CD4-positive, alpha-beta T cell treated with Interleukin-6 at 100 ng/mL for 8 hours (primary cell): Measurements from ENCODE around the gene MSX1.
"Not testable (repeated sequence)": the region's sequence is repeated elsewhere in the genome, so short reads cannot be mapped to it uniquely, and the experiment has no call there.

ENCODE experiments used
- DNase-seq: peaks from one replicate; pipeline ENCODE4 v3.0.0-alpha.2; 2020; ENCODE audit warnings: mixed read lengths, low spot score

Gene MSX1

DNA sequence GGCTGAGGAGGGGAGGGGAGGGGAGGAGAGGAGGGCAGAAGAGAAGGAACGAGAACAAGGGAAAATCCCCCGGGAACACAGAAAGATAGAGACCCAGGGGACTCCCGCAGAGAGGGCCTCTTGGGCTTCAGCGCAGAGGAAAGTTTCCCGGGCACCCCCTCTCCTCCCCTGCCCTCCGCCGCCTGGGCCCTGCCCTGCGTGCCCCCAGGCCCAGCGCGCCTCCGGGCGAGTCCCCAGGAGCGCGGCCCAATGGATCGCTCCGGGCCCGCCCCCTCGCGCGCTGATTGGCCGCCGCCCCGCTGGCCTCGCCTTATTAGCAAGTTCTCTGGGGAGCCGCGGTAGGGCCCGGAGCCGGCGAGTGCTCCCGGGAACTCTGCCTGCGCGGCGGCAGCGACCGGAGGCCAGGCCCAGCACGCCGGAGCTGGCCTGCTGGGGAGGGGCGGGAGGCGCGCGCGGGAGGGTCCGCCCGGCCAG, at the start of gene MSX1:
Gene MSX1, plus strand, starts transcription at position 341 of the 474 bp plus-strand sequence. CDS start 235 bp downstream, outside the sequence.
- peak; percentile 4 for DNase-seq

DNA sequence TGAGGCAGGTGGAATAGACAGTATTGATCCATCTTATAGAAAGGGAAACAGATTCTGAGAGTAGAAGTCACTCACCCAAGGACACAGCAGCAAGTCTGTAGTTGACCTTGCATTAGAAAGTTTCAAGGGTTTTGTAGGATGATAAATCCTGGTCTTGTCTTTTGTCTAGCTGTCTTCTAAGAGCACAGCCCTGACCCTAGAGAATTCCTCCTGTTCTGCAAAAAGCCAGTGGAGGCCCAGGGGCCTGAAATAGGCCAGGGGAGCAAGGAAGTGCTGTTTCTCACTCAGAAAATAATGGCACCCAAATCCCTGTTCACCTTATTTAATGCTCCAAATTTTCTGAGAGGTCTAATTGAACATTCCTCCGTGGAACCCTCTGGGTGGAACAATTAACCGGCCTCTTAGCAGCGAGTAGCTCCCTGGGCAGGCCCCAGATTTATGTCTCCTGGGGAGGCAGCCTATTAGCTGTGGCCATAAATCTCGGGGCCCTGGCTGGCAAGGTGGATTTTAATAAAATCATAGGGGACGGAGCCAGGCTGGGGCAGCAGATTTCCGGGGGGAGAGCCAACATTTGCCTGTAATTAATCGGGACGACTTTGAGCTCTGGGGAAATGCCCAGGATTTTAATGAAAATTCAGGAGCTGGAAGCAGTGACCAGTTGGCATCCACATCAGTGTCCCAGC, 49.2 kb upstream of the MSX1 start:
- no peak for DNase-seq

DNA sequence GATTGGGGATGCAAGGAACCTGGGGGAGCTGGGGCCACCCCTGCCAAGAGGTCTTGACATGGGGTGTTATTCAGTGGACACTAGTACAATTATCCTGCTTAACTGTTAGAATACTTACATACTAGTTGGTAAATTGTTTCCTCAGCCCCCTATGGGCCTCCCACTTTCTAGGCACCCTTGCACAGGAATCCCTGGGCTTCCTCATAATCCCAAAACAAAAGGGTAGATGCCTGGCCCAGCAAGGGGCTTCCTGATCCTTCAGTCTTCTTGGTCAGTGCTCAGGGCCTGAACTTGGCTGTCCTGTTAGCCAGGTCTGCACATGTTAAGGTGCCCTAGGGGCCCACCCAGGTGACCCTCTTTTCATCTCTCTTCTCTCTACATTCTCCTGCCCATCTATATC, 48.7 kb upstream of the MSX1 start:
- no peak for DNase-seq

DNA sequence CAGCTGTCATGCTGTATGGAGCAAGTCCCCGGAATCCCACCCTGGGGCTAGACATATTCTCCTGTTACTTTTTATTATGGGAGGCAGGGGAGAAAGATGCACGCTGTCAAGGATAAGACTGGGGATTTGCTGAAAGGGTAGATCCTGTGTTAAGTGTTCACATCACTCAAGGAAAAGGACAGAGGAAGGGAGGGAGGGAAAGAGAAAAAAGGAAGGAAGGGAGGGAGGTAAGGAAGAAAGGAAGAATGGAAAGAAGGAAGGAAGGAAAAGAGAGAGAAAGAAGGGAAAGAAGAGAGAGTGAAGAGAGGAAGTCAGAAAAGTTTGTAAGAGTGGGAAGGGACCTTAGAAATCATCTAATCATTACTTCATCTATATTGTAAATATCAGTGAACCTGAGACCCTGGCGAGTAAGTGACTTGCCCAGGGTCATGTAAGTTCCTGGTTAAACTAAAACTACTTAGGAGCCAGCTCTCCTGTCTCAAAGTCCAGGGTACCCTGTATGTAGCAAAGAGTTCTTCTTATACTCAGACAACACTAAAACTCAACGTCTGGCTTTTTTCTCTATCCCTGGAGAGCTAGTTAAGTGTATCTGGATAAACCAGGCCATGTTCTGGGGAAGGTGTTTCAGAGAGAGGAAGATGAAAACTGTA, 47.2 kb upstream of the MSX1 start:
- DNase-seq: no peak

DNA sequence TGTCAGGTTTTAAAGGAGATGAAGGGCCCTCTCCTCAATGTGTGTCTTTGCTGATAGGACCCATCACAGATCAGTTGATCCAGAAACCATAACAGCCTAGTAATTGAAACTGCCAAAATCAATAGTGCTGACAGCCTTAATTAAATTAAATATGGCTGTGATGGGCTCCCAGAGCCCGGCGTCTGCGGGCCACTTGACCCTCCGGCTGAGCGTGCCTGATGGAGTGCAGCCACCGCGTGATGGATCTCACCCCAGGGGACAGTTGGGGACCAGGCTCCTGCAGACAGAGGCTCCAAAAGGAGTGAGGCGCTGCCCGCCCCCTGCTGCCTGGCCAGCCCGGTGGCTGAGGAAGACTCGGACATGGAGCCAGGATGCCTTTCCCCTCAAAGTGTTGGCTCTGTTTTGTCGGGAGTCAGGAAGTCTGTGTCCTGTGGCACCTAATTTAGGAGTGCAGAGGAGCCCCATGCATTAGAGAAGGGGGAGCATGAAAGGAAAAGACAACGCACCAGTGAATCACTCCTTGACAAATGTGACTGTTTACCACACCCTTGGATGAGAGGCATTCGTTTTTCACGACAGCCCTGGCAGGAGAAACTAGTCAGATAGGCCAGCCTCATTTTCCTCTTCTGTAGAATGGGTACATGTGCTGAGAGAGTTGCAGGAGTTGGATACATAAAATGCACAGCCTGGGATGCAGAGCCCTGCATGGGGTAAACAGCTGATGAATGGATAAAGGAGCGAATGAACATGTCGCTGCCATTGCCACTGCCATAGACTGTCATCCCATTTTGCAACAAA, 40.9 kb upstream of the MSX1 start:
- no peak for DNase-seq

DNA sequence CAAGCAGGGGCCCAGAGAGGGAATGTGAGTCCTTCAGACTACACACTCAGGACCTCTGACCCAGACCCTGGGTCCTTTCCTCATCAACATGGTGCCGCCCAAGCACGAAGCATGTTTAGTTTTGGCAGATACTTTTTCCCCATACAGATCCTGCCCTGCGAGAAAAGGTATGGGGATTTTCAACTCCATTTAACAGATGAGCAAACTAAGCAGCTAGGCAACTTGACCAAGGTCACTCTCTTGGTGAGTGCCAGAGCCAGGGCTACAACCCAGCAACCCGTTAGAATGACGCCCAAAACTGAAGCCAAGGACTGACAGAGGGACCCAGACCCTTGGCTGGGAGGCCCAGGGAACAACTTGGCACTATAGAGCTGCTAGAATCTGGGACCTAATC, 40.3 kb upstream of the MSX1 start:
- DNase-seq: no peak

DNA sequence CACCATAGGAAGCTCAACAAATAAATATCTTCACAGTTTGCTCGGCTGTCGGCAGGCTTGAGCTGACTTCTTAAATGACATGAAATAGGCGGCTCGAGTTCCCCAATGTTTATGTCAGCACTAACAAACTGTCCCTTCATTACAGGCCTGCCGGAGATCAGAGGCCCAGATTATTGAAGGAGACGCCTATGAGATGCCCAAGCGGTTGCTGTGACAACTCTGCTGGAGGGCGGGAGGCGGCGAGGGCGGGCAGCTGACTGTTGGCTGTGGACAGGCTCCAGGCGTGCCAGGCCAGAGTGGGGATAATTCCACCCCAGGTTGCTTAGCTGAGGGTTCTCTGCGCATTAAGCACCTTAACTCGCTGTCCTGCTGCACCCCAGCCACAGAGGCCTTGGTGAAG, 39.2 kb upstream of the MSX1 start:
- DNase-seq: no peak

DNA sequence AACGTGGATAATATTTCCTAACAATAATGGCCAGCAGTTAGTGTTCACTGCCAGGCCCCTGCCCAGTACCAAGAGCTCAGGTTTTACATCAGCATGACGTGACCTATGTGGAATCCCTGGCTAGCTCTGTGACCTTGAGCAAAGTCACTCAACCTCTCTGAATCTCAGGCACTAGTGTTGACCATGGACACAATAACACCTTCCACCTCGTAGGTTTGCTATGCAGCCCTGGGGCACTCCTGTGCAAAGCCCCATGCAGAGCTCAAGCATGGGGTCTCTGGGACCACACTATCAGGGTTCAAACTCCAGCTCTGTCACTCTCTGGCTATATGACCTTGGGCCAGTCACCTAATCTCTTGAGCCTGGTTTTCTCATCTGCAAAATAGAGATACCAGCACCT, 38.7 kb upstream of the MSX1 start:
- DNase-seq: no peak

DNA sequence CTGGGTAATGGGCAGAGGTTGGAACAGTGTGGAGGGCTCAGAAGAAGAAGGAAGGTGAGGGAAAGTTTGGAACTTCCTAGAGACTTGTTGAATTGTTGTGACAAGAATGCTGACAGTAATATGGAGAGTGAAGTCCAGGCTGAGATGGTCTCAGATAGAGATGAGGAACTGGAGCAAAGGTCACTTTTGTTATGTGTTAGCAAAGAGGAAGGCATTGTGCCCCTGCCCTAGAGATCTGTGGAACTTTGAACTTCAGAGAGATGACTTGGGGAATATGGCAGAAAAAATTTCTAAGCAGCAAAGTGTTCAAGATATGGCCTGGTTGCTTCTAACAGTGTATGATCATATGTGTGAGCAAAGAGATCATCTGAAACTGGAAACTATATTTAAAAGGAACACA, 37.9 kb upstream of the MSX1 start:
- DNase-seq: no peak

DNA sequence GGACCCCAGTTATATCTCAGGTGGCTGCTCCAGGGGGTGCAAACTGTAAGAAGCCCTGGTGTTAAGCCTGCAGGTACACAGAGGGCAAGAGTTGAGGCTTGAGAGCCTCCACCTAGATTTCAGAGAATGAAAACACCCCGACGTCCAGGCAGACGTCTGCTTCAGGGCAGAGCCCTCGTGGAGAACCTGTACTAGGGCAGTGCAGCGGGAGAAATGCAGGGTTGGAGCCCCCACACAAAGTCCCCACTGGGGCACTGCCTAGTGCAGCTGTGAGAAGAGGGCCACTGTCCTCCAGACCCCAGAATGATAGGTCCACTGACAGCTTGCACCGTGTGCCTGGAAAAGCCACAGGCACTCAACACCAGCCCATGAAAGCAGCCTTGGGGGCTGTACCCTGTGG, 37.2 kb upstream of the MSX1 start:
- not testable (repeated sequence) for DNase-seq

DNA sequence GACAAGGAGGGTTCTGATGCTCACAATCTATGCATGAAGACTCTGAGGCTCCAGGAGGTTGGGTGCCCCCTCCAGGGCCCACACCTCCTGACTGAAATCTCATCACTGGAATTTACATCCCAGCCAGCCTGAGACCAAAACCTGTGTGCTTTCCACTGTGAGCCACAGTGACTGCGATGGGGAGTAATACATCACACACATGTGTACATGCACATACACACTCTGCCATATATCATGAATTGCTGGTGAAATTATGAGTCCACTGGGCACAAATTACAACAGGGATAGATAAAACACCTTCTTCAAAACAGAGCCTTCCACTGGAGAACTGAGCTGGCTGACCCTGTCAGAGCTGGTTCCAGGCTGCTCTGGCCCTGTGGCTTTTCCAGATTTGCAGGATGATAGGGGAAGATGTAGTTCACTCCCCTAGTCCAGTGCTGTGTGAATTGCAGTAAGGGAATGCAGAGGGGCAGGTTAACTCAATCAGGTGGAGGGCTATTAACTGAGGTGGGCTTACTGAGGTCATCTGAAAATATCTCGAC, 35.8 kb upstream of the MSX1 start:
- DNase-seq: no peak

DNA sequence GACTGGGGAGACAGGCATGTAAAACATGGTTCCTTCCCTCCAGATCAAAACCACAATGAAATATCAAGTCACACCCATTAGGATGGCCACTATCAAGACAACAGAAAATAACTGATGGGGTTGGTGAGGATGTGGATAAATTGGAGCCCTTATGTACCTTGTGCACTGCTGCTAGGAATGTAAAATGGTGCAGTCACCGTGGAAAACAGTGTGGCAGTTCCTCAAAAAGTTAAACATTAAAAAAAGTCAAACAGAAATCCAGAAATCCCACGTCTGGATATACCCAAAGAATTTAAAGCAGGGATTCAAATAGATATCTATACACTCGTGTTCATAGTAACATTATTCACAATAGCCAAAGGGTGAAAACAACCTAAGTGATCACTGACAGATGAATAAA, 35.2 kb upstream of the MSX1 start:
- DNase-seq: no peak

DNA sequence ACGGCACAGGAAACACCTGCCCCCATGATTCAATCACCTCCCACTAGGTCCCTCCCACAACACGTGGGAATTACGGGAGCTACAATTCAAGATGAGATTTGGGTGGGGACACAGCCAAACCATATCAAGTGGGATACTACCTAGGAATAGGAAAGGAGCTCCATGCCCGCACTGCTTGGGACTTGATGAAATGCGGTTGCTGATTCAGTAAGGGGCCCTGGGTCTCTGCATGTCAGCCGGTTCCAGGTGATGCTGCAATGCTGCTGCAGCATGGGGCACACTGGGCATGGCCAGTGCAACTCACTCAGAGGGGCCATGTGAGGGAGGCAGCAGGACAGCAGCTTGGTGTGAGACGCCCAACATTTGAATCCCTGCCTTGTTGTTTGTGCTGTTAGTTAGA, 34.0 kb upstream of the MSX1 start:
- no peak for DNase-seq

DNA sequence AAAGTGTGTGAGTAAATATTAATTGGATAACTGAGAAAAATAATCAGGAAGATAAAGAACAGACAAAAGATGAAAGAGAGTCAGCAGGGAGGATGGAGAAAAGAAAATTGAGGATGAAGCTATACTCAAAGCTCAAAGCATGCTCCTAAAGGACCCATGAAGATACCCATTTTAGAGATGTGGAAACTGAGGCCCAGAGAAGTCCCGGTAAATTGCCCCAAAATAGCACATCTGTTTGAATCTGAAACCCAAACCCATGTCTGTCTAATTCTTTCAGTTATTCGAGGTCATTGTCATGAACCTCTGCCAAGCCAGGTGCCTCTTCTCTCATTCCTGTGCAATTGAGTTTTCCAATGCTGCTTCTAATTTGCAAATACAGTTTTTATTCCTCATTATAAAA, 29.6 kb upstream of the MSX1 start:
- no peak for DNase-seq

DNA sequence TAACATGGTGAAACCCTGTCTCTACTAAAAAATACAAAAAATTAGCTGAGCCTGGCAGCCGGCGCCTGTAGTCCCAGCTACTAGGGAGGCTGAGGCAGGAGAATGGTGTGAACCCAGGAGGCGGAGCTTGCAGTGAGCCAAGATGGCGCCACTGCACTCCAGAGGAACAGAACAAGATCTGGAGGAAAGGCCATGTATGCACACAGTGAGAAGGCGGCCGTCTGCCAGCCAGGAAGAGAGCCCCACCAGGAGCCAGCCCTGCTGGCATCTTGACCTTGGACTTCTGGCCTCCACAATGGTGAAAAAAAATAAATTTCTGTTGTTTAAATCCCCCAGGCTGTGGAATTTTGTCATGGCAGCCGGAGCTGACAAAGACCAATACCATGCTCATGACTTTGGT, 28.2 kb upstream of the MSX1 start:
- no peak for DNase-seq

DNA sequence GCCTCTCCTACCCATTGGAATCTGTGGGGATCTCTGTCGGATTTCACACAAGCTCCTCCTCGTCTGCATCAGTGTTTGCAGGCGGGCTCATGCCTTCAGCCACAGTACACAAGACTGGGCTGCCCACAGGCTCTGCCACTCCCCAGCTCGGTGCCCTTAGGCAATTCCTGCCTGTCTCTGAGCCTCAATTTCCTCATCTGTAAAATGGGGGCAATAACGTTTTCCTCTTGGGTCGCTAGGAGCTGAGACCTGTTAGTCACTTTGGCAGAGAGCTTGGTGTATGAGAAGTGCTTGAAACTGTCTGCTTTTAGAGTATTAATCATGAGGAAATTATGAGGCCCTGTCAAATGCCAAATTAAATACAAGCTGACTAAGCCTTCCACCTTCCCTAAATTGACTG, 27.6 kb upstream of the MSX1 start:
- no peak for DNase-seq

DNA sequence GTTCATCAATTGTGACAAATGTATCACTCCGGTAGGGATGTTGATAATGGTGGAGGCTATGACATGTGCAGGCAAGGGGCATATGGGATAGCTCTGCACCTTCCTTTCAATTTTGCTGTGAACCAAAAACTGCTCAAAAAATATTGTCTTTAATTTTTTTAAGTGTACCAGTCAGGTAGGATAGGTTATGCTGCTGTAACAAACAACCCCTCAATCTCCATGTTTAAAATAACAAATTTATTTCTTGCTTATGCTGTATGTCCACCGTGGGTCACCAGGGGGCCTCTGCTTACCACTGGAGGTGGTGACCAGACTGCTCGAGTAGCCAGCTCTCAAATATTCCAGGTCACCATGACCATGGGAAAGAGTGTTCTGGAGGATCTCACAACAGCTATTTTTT, 23.4 kb upstream of the MSX1 start:
- DNase-seq: no peak

DNA sequence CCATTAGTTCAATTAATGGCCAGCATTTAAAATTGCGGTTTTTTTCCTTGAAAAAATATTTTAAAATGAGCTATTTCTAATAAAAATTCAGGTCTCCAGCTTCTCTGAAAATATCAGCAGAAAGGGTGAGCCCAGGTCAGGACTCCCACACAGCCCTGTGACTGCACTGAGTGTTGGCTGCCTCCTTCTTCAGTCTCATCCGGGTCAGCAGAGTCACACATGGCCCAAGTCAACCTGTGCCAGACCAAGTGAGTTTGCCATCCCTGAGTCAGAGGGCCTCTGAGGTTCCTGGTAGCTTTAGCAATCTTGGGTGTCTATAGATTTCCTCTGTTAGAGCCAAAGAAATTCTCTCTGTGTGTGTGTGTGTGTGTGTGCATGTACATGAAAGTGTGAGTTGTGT, 22.1 kb upstream of the MSX1 start:
- DNase-seq: no peak

DNA sequence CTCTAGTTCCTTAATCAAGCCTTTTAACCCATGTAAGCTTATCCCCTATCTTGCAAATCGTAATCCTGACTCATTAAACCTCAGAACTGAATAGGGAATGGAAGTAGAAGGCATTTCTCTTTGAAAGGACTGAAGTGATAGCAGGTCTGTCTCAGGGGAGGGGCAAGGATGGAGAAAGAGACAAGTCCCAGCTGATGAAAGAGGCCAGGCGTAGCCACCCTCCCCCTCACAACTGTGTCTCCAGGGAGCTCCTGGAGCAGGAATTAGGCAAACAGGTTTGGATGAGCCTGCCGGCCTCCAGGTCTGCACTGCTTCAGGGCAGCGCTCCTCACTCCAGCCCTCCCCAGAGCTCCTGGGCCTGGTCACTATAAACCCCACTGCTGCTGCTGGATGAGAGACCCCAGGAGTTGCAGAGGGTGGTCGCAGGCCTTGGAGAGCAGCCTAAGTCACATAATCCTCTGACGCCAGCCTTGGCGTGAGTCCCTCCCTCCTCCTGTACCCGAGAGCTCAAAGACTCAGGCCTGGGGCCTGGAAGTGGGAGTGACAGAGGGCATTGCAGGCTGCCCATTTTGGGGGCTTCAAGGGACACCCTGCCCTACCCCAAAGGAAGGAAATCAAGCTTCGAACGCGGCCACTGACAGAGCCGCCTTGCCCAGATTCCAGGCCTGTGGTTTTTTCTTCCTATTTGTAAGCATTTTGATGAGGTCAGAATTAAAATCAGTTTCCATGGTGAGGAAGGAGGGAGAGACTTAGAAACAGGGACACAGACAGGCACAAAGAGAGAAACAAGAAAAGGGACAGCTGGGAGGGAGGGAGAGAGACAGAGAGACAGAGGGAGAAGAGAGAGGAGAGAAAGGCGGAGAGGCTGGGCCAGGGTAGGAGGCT, 21.2 kb upstream of the MSX1 start:
- DNase-seq: no peak

DNA sequence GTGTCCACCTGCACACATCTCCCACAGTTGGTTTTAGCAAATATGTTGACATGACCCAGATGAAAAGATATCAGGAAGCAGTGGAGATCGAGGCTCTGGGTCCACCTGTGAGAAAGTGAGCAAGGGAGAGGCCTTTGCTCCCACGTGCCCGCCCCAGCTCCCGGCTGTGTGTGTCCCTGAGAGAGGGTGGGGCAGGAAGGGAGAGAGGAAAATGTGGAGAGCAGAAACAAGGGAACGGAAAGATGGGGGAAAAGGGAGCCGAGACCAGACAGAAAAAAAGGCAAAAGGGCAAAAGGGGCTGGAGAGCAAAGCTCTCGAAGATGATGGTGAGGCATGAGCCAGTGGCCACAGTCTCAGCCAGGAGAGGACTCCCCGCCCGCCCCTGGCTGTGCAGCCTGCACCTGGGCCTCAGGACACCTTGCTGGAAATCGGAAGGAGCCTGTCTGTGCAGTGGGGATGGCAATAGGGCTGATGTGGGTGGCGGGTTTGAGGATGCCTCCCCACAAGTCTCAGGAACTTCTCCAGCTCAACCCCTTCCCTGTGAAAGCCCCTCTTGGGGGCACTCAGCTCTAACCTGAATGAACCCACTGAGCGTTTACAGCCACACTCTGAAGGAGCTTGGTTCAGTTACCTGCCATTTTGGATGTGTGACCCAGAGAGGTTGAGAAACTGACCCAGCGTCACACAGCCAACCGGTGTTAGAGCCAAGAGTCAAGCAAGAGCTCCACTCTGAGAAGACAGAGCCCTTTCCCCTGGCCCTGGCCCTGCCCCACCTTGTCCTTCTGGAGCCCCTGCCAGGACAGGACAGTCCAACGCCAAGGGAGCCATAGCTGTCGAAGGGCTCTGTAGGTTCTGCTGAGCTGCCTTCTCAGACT, 20.3 kb upstream of the MSX1 start:
- no peak for DNase-seq

DNA sequence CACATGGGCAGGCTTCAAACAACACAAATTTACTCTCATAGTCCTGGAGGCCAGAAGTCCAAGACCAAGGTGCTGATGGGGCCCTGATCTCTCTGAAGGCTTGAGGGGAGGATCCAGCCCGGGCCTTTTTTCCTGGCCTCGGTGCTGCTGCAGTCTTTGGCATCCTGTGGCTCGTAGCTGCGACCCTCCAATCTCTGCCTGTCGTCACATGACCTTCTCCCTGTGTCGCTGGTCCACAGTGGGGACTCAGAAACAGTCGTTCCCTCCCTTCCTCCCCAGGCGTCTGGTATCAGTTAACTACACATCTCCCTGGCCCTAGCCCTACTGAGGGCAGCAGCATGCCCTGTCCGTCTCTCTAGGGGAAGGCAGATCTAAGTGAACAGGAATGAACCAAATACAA, 19.1 kb upstream of the MSX1 start:
- no peak for DNase-seq
